Measurements from ENCODE around the gene TRIM24. TPM values are rescaled to one million over a fixed set of nuclear protein-coding genes. Genes with fewer than 3 reads are reported as not detected.

Gene TRIM24
- total RNA-seq, 1 experiment from 2014 or later, result 113 TPM

- no peak overlapping the region for H3K4me3 Mint-ChIP-seq
- H3K27ac Mint-ChIP-seq, result no peak overlapping the region
- POLR2A ChIA-PET, result no interaction called here
- H3K36me3 Mint-ChIP-seq, result no peaks in the 10 kb centered on the region
- H3K9me3 Mint-ChIP-seq, result no peaks in the 10 kb centered on the region
- H3K4me1 Mint-ChIP-seq, result peaks cover 15% of the 10 kb centered on the region
- DNase-seq (ENCODE audit: low spot score), result no peak
- no peaks in the 10 kb centered on the region for H3K27me3 Mint-ChIP-seq (ENCODE audit: low read depth)
- CTCF ChIA-PET, result interaction anchor here (1.9 kb wide), 1 partner anchor 12 kb away, joined by 4 read pairs; no protein-coding TSS in a partner anchor
- ATAC-seq, result no peak
- TF ChIP-seq ZBTB43 (CRISPR knock-in tag; IDR thresholded peaks at IDR 0.05) (no peak), E2F1 (CRISPR knock-in tag; IDR thresholded peaks at IDR 0.05) (no peak), TEAD4 (CRISPR knock-in tag; IDR thresholded peaks at IDR 0.05) (no peak), ZSCAN18 (CRISPR knock-in tag; IDR thresholded peaks at IDR 0.05) (no peak), OVOL2 (CRISPR knock-in tag; IDR thresholded peaks at IDR 0.05; ENCODE audit: borderline replicate concordance) (no peak), MAX (CRISPR knock-in tag; IDR thresholded peaks at IDR 0.05) (no peak), MXD4 (CRISPR knock-in tag; IDR thresholded peaks at IDR 0.05; ENCODE audit: borderline replicate concordance) (no peak), NR3C1 (CRISPR knock-in tag; conservative IDR thresholded peaks at IDR 0.05; ENCODE audit: low read depth) (no peak), HMGA2 (CRISPR knock-in tag; IDR thresholded peaks at IDR 0.05) (no peak), ZNF219 (CRISPR knock-in tag; IDR thresholded peaks at IDR 0.05; ENCODE audit: borderline replicate concordance) (no peak), NFATC4 (CRISPR knock-in tag; IDR thresholded peaks at IDR 0.05) (no peak), RELA (CRISPR knock-in tag; IDR thresholded peaks at IDR 0.05; ENCODE audit: borderline replicate concordance) (no peak)
These were observed 173.0 kb downstream of the TRIM24 start for GRCh38 chr7:138632826-138633602.

Other genes with a start within 250 kb of the TRIM24 start
- 1.9 to 2.7 TPM (median 2.2 TPM) in 3 replicates for gene SVOPL, start 241.1 kb downstream of the TRIM24 start, total RNA-seq (2021)

Measured in WTC11 (cell line).